Liver (tissue), 9 donors: Measurements from ENCODE around the gene CDH4. TPM values are rescaled to one million over a fixed set of nuclear protein-coding genes. Genes with fewer than 3 reads are reported as not detected.

ENCODE experiments used
- DNase-seq: peaks from one replicate; pipeline ENCODE4 v3.0.0-alpha.2; 2017; ENCODE audit warnings: low spot score
- H3K27ac ChIP-seq, 2 donors: one replicate each; pipeline ENCODE4 v1.7.0; 2013; ENCODE audit warnings: inconsistent platforms in 2 of 2, low read length in 2 of 2, control low read depth in 1 of 2, low read depth in 1 of 2, mild to moderate bottlenecking in 1 of 2
- H3K27me3 ChIP-seq, 4 donors: one replicate each; pipeline versions ENCODE4 v1.6.1 to v1.7.0; 2013; ENCODE audit warnings: low read length in 3 of 4, inconsistent platforms in 1 of 4, mild to moderate bottlenecking in 1 of 4, moderate library complexity in 1 of 4; ENCODE audit not compliant: control insufficient read depth in 4 of 4, insufficient read depth in 4 of 4
- H3K36me3 ChIP-seq, 4 donors: one replicate each; pipeline versions ENCODE4 v1.6.1 to v1.7.0; 2013; ENCODE audit warnings: low read length in 3 of 4, mild to moderate bottlenecking in 3 of 4, low read depth in 1 of 4, moderate library complexity in 1 of 4; ENCODE audit not compliant: control insufficient read depth in 4 of 4, insufficient read depth in 3 of 4
- H3K4me1 ChIP-seq, 4 donors: one replicate each; pipeline versions ENCODE4 v1.6.1 to v1.7.0; 2013; ENCODE audit warnings: low read length in 3 of 4, mild to moderate bottlenecking in 3 of 4, moderate library complexity in 1 of 4; ENCODE audit not compliant: control insufficient read depth in 4 of 4, insufficient read depth in 4 of 4
- H3K4me3 ChIP-seq, 3 donors: one replicate each; pipeline versions ENCODE4 v1.6.1 to v1.7.0; 2013; ENCODE audit warnings: low read length in 3 of 3, control low read depth in 1 of 3, low read depth in 1 of 3, mild to moderate bottlenecking in 1 of 3
- H3K9ac ChIP-seq, 2 donors: one replicate each; pipeline ENCODE4 v1.7.0; 2013; ENCODE audit warnings: low read length in 2 of 2, mild to moderate bottlenecking in 2 of 2, moderate library complexity in 2 of 2, control low read depth in 1 of 2, low read depth in 1 of 2
- H3K9me3 ChIP-seq, 4 donors: one replicate each; pipeline versions ENCODE4 v1.6.1 to v1.7.0; 2013; ENCODE audit warnings: low read length in 3 of 4; ENCODE audit not compliant: control insufficient read depth in 4 of 4
- ATF3 ChIP-seq: IDR thresholded peaks from 2 replicates; pipeline ENCODE4 v1.6.1; 2016; ENCODE audit warnings: antibody characterized with exemption
- EGR1 ChIP-seq, 2 donors: IDR thresholded peaks; 2 replicates each; pipeline ENCODE4 v1.6.1; 2016 to 2018; ENCODE audit warnings: antibody characterized with exemption in 2 of 2, low read depth in 2 of 2
- FOXA1 ChIP-seq: IDR thresholded peaks from 2 replicates; pipeline ENCODE4 v1.6.1; 2016; ENCODE audit warnings: antibody characterized with exemption
- FOXA2 ChIP-seq: IDR thresholded peaks from 2 replicates; pipeline ENCODE4 v1.6.1; 2016; ENCODE audit warnings: antibody characterized with exemption
- GABPA ChIP-seq, 2 donors: IDR thresholded peaks in 1 of 2; conservative IDR thresholded peaks in 1 of 2; 2 replicates each; pipeline ENCODE4 v1.6.1; 2016; ENCODE audit warnings: antibody characterized with exemption in 2 of 2, mild to moderate bottlenecking in 1 of 2, moderate library complexity in 1 of 2
- HNF4A ChIP-seq, 2 donors: conservative IDR thresholded peaks; 2 replicates each; pipeline ENCODE4 v1.6.1; 2016; ENCODE audit warnings: antibody characterized with exemption in 2 of 2, mild to moderate bottlenecking in 2 of 2
- HNF4G ChIP-seq: IDR thresholded peaks from 2 replicates; pipeline ENCODE4 v1.6.1; 2016; ENCODE audit warnings: antibody characterized with exemption
- JUND ChIP-seq, 2 donors: IDR thresholded peaks; 2 replicates each; pipeline ENCODE4 v1.6.1; 2016; ENCODE audit warnings: antibody characterized with exemption in 2 of 2
- MAX ChIP-seq: IDR thresholded peaks from 2 replicates; pipeline ENCODE4 v1.6.1; 2016; ENCODE audit warnings: antibody characterized with exemption
- NR2F2 ChIP-seq: IDR thresholded peaks from 2 replicates; pipeline ENCODE4 v1.6.1; 2016; ENCODE audit warnings: antibody characterized with exemption
- RAD21 ChIP-seq, 2 donors: IDR thresholded peaks; 2 replicates each; pipeline ENCODE4 v1.6.1; 2016; ENCODE audit warnings: antibody characterized with exemption in 2 of 2, mild to moderate bottlenecking in 2 of 2
- REST ChIP-seq: IDR thresholded peaks from 2 replicates; pipeline ENCODE4 v1.6.1; 2016; ENCODE audit warnings: antibody characterized with exemption, mild to moderate bottlenecking
- RXRA ChIP-seq, 2 donors: IDR thresholded peaks; 2 replicates each; pipeline ENCODE4 v1.6.1; 2017 to 2018; ENCODE audit warnings: antibody characterized with exemption in 2 of 2, mild to moderate bottlenecking in 1 of 2
- SP1 ChIP-seq: IDR thresholded peaks from 2 replicates; pipeline ENCODE4 v1.6.1; 2018; ENCODE audit warnings: antibody characterized with exemption, mild to moderate bottlenecking
- TAF1 ChIP-seq: conservative IDR thresholded peaks from 2 replicates; pipeline ENCODE4 v1.6.1; 2016; ENCODE audit warnings: antibody characterized with exemption, mild to moderate bottlenecking
- YY1 ChIP-seq: IDR thresholded peaks from 2 replicates; pipeline ENCODE4 v1.6.1; 2016; ENCODE audit warnings: antibody characterized with exemption, mild to moderate bottlenecking
- WGBS: extraction: QIAGEN DNeasy Blood & Tissue Kit; methylation state at CpG from one replicate; pipeline ENCODE4 v1.1.7; 2013; 5-methylcytosine and 5-hydroxymethylcytosine counted together
- polyA plus RNA-seq, 2 donors: library from polyadenylated mRNA; stranded (reverse) in 1 of 2; unstranded in 1 of 2; fragments of 200-250 nt in 1 of 2; fragments of >200 nt in 1 of 2; fragmentation: Nextera tagmentation in 1 of 2; extraction: Ambion mirVana in 1 of 2; gene quantifications; one replicate each; pipeline versions ENCODE4 v1.2.1 to v1.2.3, GENCODE V29; 2013 to 2015
- total RNA-seq, 2 donors: library from RNA; depleted of rRNA; stranded (reverse); fragments of >200 nt; gene quantifications; one replicate each; pipeline ENCODE4 v1.2.3, GENCODE V29; 2014
- TF ChIP-seq, protein P1 (sequence below): IDR thresholded peaks from 2 replicates; pipeline ENCODE4 v1.6.1; 2016; ENCODE audit warnings: antibody characterized with exemption
- TF ChIP-seq, protein P2 (sequence below): fragments of 150-350 bp; IDR thresholded peaks from 2 replicates; pipeline ENCODE4 v1.5.1; 2017; ENCODE audit warnings: improper control_type of control experiment, low read depth, low read length; ENCODE audit not compliant: missing input control
- donor health status: healthy.
- donor health status: healthy.
- donor health status: healthy.
- donor health status: healthy.
- donor health status: healthy.

Gene CDH4
- total and polyA plus RNA-seq, 4 donors, result 0.03 to 0.25 (median 0.19) TPM; not detected in 1

DNA sequence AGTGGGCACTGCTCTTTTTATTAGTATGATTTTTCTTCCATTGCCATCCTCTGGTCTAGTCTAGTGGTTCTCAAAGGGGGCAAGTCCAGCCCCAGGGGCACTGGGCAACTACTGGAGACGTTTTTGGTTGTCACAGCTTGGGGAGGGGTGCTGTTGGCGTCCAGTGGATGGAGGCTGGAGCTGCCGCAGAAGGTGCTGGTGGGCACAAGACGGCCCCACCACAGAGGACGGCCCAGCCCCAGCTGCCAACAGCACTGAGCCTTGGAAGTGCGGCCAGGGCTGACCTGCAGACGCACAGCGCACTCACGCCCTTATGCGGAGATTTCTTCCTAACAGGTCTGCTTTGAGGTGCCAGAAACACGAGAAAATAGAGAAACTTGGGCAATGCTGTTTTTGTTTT lies 40.3 kb downstream of the CDH4 start:
- Histone ChIP-seq H3K4me3 (no peak overlapping the region), H3K27me3 (peaks cover 0 to 4% (median 0%) of the 10 kb centered on the region in 4 donors), H3K9me3 (no peaks in the 10 kb centered on the region), H3K36me3 (no peaks in the 10 kb centered on the region), H3K4me1 (no peaks in the 10 kb centered on the region), H3K27ac (no peak overlapping the region), H3K9ac (no peak overlapping the region)
- TF ChIP-seq HNF4G, result no peak
- TF ChIP-seq FOXA1, result no peak
- TF ChIP-seq MAX, result no peak
- TF ChIP-seq NR2F2, result no peak
- no peak for TF ChIP-seq TAF1
- DNase-seq, result no peak
- WGBS, result 78% methylated on average over 11 of the region's 11 CpGs

GRCh38 chr20:61292821-61293612 lies 41.0 kb downstream of the CDH4 start:
- no peaks in the 10 kb centered on the region for H3K27me3 ChIP-seq
- no peaks in the 10 kb centered on the region for H3K9me3 ChIP-seq
- H3K4me1 ChIP-seq, result no peaks in the 10 kb centered on the region
- H3K36me3 ChIP-seq, result no peaks in the 10 kb centered on the region
- TF ChIP-seq ATF3, result no peak
- no peak for TF ChIP-seq REST
- no peak for TF ChIP-seq NR2F2
- no peak for TF ChIP-seq MAX
- no peak for TF ChIP-seq JUND (IDR thresholded peaks at IDR 0.05)
- no peak for TF ChIP-seq HNF4A (conservative IDR thresholded peaks at IDR 0.05)
- TF ChIP-seq TAF1, result no peak
- no peak for TF ChIP-seq GABPA (IDR thresholded peaks at IDR 0.05 in 1 of 2, conservative IDR thresholded peaks at IDR 0.05 in 1 of 2)
- TF ChIP-seq RXRA (IDR thresholded peaks at IDR 0.05), result no peak
- TF ChIP-seq, protein P1, sequence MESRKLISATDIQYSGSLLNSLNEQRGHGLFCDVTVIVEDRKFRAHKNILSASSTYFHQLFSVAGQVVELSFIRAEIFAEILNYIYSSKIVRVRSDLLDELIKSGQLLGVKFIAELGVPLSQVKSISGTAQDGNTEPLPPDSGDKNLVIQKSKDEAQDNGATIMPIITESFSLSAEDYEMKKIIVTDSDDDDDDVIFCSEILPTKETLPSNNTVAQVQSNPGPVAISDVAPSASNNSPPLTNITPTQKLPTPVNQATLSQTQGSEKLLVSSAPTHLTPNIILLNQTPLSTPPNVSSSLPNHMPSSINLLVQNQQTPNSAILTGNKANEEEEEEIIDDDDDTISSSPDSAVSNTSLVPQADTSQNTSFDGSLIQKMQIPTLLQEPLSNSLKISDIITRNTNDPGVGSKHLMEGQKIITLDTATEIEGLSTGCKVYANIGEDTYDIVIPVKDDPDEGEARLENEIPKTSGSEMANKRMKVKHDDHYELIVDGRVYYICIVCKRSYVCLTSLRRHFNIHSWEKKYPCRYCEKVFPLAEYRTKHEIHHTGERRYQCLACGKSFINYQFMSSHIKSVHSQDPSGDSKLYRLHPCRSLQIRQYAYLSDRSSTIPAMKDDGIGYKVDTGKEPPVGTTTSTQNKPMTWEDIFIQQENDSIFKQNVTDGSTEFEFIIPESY, result no peak
- TF ChIP-seq EGR1 (IDR thresholded peaks at IDR 0.05; ENCODE audit: low read depth in 2 of 2), result no peak
- TF ChIP-seq HNF4G, result no peak
- TF ChIP-seq RAD21 (IDR thresholded peaks at IDR 0.05), result no peak
- TF ChIP-seq YY1, result no peak
- TF ChIP-seq, protein P2, sequence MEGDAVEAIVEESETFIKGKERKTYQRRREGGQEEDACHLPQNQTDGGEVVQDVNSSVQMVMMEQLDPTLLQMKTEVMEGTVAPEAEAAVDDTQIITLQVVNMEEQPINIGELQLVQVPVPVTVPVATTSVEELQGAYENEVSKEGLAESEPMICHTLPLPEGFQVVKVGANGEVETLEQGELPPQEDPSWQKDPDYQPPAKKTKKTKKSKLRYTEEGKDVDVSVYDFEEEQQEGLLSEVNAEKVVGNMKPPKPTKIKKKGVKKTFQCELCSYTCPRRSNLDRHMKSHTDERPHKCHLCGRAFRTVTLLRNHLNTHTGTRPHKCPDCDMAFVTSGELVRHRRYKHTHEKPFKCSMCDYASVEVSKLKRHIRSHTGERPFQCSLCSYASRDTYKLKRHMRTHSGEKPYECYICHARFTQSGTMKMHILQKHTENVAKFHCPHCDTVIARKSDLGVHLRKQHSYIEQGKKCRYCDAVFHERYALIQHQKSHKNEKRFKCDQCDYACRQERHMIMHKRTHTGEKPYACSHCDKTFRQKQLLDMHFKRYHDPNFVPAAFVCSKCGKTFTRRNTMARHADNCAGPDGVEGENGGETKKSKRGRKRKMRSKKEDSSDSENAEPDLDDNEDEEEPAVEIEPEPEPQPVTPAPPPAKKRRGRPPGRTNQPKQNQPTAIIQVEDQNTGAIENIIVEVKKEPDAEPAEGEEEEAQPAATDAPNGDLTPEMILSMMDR, result no peak
- TF ChIP-seq FOXA1, result no peak
- TF ChIP-seq FOXA2, result no peak
- no peak for TF ChIP-seq SP1
- no peak overlapping the region for H3K4me3 ChIP-seq
- WGBS, result 77% methylated on average over 19 of the region's 19 CpGs
- no peak overlapping the region for H3K9ac ChIP-seq
- no peak for DNase-seq
- H3K27ac ChIP-seq, result no peak overlapping the region
